HG03097 (cell line): ENCODE results near the gene HTT.
"Not testable (repeated sequence)": the region's sequence is repeated elsewhere in the genome, so short reads cannot be mapped to it uniquely, and the experiment has no call there.

ENCODE experiments used
- ATAC-seq: cut with Tn5 transposase; IDR thresholded peaks from one replicate; pipeline ENCODE4 v1.9.1; 2021; ENCODE audit not compliant: unreplicated experiment, low FRiP score

The HTT gene

GRCh38 chr4:3158841-3159240 lies 84.4 kb downstream of the HTT start:
- no peak for ATAC-seq

GRCh38 chr4:3160438-3160837 lies 86.0 kb downstream of the HTT start:
- ATAC-seq, result no peak

- ATAC-seq, result not testable (repeated sequence)
These were observed 86.6 kb downstream of the HTT start for GRCh38 chr4:3161044-3161443.

GRCh38 chr4:3166434-3166833 lies 92.0 kb downstream of the HTT start:
- not testable (repeated sequence) for ATAC-seq

- ATAC-seq, result no peak
These were observed 93.5 kb downstream of the HTT start for GRCh38 chr4:3168029-3168428.

- ATAC-seq, result no peak
These were observed 100.2 kb downstream of the HTT start for GRCh38 chr4:3174371-3175338.

GRCh38 chr4:3176367-3177229 lies 102.1 kb downstream of the HTT start:
- no peak for ATAC-seq

- no peak for ATAC-seq
These were observed 102.9 kb downstream of the HTT start for GRCh38 chr4:3177426-3177825.

GRCh38 chr4:3177905-3178304 lies 103.4 kb downstream of the HTT start:
- ATAC-seq, result no peak

- ATAC-seq, result no peak
These were observed 103.9 kb downstream of the HTT start for GRCh38 chr4:3178351-3178750.

- no peak for ATAC-seq
These were observed 104.7 kb downstream of the HTT start for GRCh38 chr4:3179126-3179706.

GRCh38 chr4:3183008-3183407 lies 108.5 kb downstream of the HTT start:
- no peak for ATAC-seq

GRCh38 chr4:3184725-3185124 lies 110.2 kb downstream of the HTT start:
- ATAC-seq, result no peak

GRCh38 chr4:3186609-3187008 lies 112.1 kb downstream of the HTT start:
- no peak for ATAC-seq

GRCh38 chr4:3188118-3188517 lies 113.6 kb downstream of the HTT start:
- ATAC-seq, result no peak

- no peak for ATAC-seq
These were observed 115.0 kb downstream of the HTT start for GRCh38 chr4:3189459-3189858.

- no peak for ATAC-seq
These were observed 116.1 kb downstream of the HTT start for GRCh38 chr4:3190549-3190948.

GRCh38 chr4:3192188-3192587 lies 117.7 kb downstream of the HTT start:
- ATAC-seq, result no peak

GRCh38 chr4:3192827-3193226 lies 118.3 kb downstream of the HTT start:
- ATAC-seq, result no peak

GRCh38 chr4:3193531-3194203 lies 119.2 kb downstream of the HTT start:
- ATAC-seq, result no peak
